Spleen (tissue), 11 donors: ENCODE measurements around the gene LYRM7. TPM values are rescaled to one million over a fixed set of nuclear protein-coding genes. Genes with fewer than 3 reads are reported as not detected.

Experiments
- DNase-seq: peaks from one replicate; pipeline ENCODE4 v3.0.0-alpha.2; 2020
- H3K27ac ChIP-seq, 8 donors: fragments of 200-600 bp; sonication (generic) in 7 of 8; 1 replicate in 4 of 8; 2 replicates in 4 of 8; pipeline versions ENCODE4 v1.5.0 to v1.8.0; 2016 to 2021; ENCODE audit warnings: inconsistent platforms in 4 of 8, mild to moderate bottlenecking in 4 of 8, moderate library complexity in 1 of 8
- H3K27me3 ChIP-seq, 7 donors: fragments of 200-600 bp; sonication (generic) in 6 of 7; replicated peaks in 1 of 7; 1 replicate in 4 of 7; 2 replicates in 3 of 7; pipeline versions ENCODE4 v1.5.0 to v1.8.0; 2016 to 2021; ENCODE audit warnings: inconsistent platforms in 3 of 7, mild to moderate bottlenecking in 1 of 7
- H3K36me3 ChIP-seq, 6 donors: fragments of 200-600 bp; sonication (generic) in 5 of 6; 1 replicate in 4 of 6; 2 replicates in 2 of 6; pipeline versions ENCODE4 v1.5.0 to v1.8.0; 2016 to 2021; ENCODE audit warnings: inconsistent platforms in 2 of 6
- H3K4me1 ChIP-seq, 6 donors: fragments of 200-600 bp; sonication (generic) in 5 of 6; 1 replicate in 3 of 6; 2 replicates in 3 of 6; pipeline versions ENCODE4 v1.5.0 to v1.8.0; 2016 to 2021; ENCODE audit warnings: inconsistent platforms in 3 of 6
- H3K4me3 ChIP-seq, 8 donors: fragments of 200-600 bp; sonication (generic) in 7 of 8; 1 replicate in 4 of 8; 2 replicates in 4 of 8; pipeline versions ENCODE4 v1.5.0 to v1.8.0; 2016 to 2021; ENCODE audit warnings: inconsistent platforms in 4 of 8, mild to moderate bottlenecking in 4 of 8, moderate library complexity in 2 of 8
- H3K9me3 ChIP-seq, 8 donors: fragments of 200-600 bp; sonication (generic) in 7 of 8; 1 replicate in 4 of 8; 2 replicates in 4 of 8; pipeline versions ENCODE4 v1.5.0 to v1.8.0; 2016 to 2021; ENCODE audit warnings: inconsistent platforms in 4 of 8
- POLR2A ChIP-seq, 3 donors: fragments of 450-650 bp; IDR thresholded peaks; one replicate each; pipeline ENCODE4 v1.5.1; 2017; ENCODE audit warnings: antibody characterized with exemption in 3 of 3, mild to moderate bottlenecking in 1 of 3
- POLR2AphosphoS5 ChIP-seq, 3 donors: sonication (generic); formaldehyde crosslinking; IDR thresholded peaks; one replicate each; pipeline ENCODE4 v1.5.1; 2017; ENCODE audit warnings: antibody characterized with exemption in 3 of 3
- WGBS, 5 donors: extraction: QIAGEN DNeasy Blood & Tissue Kit in 3 of 5; methylation state at CpG; one replicate each; pipeline versions ENCODE4 v1.1.5 to v1.1.7; 2013 to 2018; 5-methylcytosine and 5-hydroxymethylcytosine counted together
- intact Hi-C: fragments of 100-400 bp; cut with DNase I; formaldehyde crosslinking; loops from one replicate; pipeline ENCODE4 v1.15.0; 2023; ENCODE audit warnings: low total_unique reads
- polyA plus RNA-seq, 3 donors: library from polyadenylated mRNA; stranded (reverse); fragments of 200-250 nt; gene quantifications; one replicate each; pipeline ENCODE4 v1.2.1, GENCODE V29; 2013
- total RNA-seq, 7 donors: library from RNA; depleted of rRNA in 3 of 7; stranded (reverse); fragments of >200 nt in 3 of 7; fragmentation: NEBNext Ultra II Directional in 4 of 7; extraction: Animal tissue kit (Norgen Biotek cat#: 25700) in 4 of 7; gene quantifications; one replicate each; pipeline versions ENCODE4 v1.1.0 to v1.2.1, GENCODE V29; 2016 to 2021
- TF ChIP-seq, protein P1 (sequence below), 11 experiments: fragments of 200-600 bp in 7 of 11; fragments of 450-650 bp in 4 of 11; sonication (generic) in 4 of 11; IDR thresholded peaks in 8 of 11; conservative IDR thresholded peaks in 3 of 11; 1 replicate in 7 of 11; 2 replicates in 4 of 11; pipeline versions ENCODE4 v1.4.0 to v1.8.0; 2016 to 2021; ENCODE audit warnings: antibody characterized with exemption in 11 of 11, inconsistent platforms in 4 of 11, mild to moderate bottlenecking in 1 of 11
- donor health status: healthy with polysubstance abuse.
- donor health status: DM: no; HTN: no; CAD: no; lungs with moderate emphysema.
- donor health status: DM: no; HTN: no; CAD: no.
- donor health status: Bipolar disorder and iron deficiency.
- donor health status: healthy.
- donor health status: DM: no; HTN: no; CAD: no.
- donor health status: DM: yes; HTN: yes; CAD: no.

LYRM7 gene
- total and polyA plus RNA-seq, 10 donors: 3.2 to 13.3 (median 9.0) TPM

DNA sequence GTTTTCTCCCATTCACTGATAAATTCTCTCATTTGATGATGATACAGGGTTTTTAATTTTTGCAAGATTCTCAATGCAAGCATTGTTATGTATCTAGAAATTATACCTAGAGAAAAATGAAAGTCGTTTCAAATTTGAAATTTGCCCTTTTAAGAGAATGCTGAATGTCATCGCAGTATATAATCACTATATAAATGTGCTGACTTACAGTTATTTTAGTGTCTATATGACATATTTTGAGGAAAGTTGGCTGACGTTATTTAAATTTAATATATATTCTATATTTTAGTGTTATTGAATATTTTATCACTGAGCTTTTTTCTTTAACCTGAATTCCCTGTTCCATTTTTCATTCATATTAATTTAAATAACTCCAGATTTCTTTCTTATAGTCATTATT lies 29.8 kb downstream of the LYRM7 start:
- no peak overlapping the region for H3K4me3 ChIP-seq

DNA sequence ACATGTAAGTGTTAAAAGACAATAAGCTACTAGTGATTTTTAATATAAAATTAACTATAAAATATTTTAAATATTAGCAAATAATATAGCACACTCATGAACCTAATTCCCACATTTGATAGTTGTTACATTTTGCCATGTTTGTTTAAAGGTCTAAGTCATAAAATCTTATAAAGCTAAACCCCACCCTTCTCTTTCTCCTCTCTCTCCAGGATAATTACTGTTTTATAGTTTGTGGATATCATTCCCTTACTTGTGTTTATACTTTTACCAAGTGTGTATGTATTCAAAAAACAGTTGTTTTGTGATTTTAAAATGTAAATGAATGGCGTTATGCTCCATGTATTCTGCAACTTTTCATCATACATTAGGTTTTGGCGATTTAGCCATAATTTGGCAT lies 34.2 kb downstream of the LYRM7 start:
- 94 to 98% (median 95%) methylated on average over 2 of the region's 2 CpGs for WGBS, 5 donors
- no peaks in the 10 kb centered on the region for H3K27me3 ChIP-seq
- H3K36me3 ChIP-seq: peaks cover 0 to 11% (median 3%) of the 10 kb centered on the region in 6 donors
- H3K4me1 ChIP-seq: peaks cover 0 to 33% (median 12%) of the 10 kb centered on the region in 6 donors
- intact Hi-C loops: no loop called here
- H3K27ac ChIP-seq: no peak overlapping the region
- H3K9me3 ChIP-seq: no peaks in the 10 kb centered on the region
- no peak for DNase-seq
- TF ChIP-seq POLR2A (IDR thresholded peaks at IDR 0.05): no peak
- TF ChIP-seq, protein P1, sequence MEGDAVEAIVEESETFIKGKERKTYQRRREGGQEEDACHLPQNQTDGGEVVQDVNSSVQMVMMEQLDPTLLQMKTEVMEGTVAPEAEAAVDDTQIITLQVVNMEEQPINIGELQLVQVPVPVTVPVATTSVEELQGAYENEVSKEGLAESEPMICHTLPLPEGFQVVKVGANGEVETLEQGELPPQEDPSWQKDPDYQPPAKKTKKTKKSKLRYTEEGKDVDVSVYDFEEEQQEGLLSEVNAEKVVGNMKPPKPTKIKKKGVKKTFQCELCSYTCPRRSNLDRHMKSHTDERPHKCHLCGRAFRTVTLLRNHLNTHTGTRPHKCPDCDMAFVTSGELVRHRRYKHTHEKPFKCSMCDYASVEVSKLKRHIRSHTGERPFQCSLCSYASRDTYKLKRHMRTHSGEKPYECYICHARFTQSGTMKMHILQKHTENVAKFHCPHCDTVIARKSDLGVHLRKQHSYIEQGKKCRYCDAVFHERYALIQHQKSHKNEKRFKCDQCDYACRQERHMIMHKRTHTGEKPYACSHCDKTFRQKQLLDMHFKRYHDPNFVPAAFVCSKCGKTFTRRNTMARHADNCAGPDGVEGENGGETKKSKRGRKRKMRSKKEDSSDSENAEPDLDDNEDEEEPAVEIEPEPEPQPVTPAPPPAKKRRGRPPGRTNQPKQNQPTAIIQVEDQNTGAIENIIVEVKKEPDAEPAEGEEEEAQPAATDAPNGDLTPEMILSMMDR (IDR thresholded peaks at IDR 0.05 in 8 of 11, conservative IDR thresholded peaks at IDR 0.05 in 3 of 11): no peak
- no peak for TF ChIP-seq POLR2AphosphoS5 (IDR thresholded peaks at IDR 0.05)
- H3K4me3 ChIP-seq: no peak overlapping the region

More for the DNA sequence above, 29.8 kb downstream of the LYRM7 start:
- intact Hi-C loops: no loop called here
- H3K36me3 ChIP-seq: peaks cover 0 to 16% (median 5%) of the 10 kb centered on the region in 6 donors
- no peaks in the 10 kb centered on the region for H3K4me1 ChIP-seq
- no peak for TF ChIP-seq POLR2AphosphoS5 (IDR thresholded peaks at IDR 0.05)
- no peak for TF ChIP-seq POLR2A (IDR thresholded peaks at IDR 0.05)
- TF ChIP-seq, protein P1 (IDR thresholded peaks at IDR 0.05 in 8 of 11, conservative IDR thresholded peaks at IDR 0.05 in 3 of 11): no peak
- no peak overlapping the region for H3K27ac ChIP-seq
- no peaks in the 10 kb centered on the region for H3K9me3 ChIP-seq
- H3K27me3 ChIP-seq: no peaks in the 10 kb centered on the region
- no peak for DNase-seq
- 92 to 99% (median 95%) methylated on average over 3 of the region's 3 CpGs for WGBS, 5 donors

DNA sequence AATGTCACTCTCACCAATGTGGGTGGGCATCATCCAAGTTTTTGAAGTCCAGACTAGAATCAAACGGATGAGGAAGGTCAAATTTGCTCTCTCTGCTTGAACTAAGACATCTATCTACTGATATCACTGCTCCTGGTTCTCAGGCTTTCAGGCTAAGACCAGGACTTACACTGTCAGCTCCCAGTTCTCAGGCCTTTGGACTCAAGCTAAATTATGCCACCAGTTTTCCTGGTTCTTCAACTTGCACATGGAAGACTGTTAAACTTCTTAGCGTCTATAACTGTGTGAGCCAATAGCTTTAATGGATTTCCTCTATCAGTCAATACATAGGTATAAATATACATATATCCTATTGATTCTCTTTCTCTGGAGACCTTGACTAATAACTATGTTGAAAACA lies 35.3 kb downstream of the LYRM7 start:
- 93 to 99% (median 97%) methylated on average over 2 of the region's 2 CpGs for WGBS, 5 donors
- Histone ChIP-seq H3K4me3 (no peak overlapping the region), H3K27me3 (no peaks in the 10 kb centered on the region), H3K9me3 (no peaks in the 10 kb centered on the region), H3K36me3 (peaks cover 0 to 7% (median 0%) of the 10 kb centered on the region in 6 donors), H3K4me1 (peaks cover 0 to 44% (median 19%) of the 10 kb centered on the region in 6 donors), H3K27ac (no peak overlapping the region)
- DNase-seq: no peak
- intact Hi-C loops: no loop called here
- TF ChIP-seq, protein P1 (IDR thresholded peaks at IDR 0.05 in 8 of 11, conservative IDR thresholded peaks at IDR 0.05 in 3 of 11): no peak
- no peak for TF ChIP-seq POLR2A (IDR thresholded peaks at IDR 0.05)
- no peak for TF ChIP-seq POLR2AphosphoS5 (IDR thresholded peaks at IDR 0.05)

DNA sequence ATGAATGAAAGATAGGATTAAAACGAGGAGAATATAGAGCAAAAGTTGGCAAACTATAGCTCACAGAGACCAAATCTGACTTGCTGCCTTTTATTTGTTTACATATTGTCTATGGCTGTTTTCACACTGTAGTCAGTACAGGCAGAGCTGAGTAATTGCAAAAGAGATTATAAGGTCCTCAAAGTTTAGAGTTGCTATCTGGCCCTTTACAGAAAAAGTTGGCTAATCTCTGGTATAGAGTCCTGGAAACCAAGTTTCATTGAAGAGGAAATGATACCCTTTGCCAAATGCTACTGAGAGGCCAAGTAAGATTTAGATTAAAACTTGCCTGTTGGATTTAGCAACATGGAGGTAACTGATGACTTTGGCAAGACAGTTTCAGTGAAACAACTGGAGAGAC lies 36.0 kb downstream of the LYRM7 start:
- Histone ChIP-seq H3K36me3 (peaks cover 0 to 5% (median 0%) of the 10 kb centered on the region in 6 donors), H3K4me3 (no peak overlapping the region), H3K27me3 (no peaks in the 10 kb centered on the region), H3K27ac (no peak overlapping the region), H3K4me1 (peaks cover 0 to 51% (median 19%) of the 10 kb centered on the region in 6 donors), H3K9me3 (no peaks in the 10 kb centered on the region)
- WGBS, 5 donors: 70 to 97% (median 84%) methylated on average over 1 of the region's 1 CpG
- intact Hi-C loops: no loop called here
- TF ChIP-seq POLR2A (IDR thresholded peaks at IDR 0.05) (no peak), POLR2AphosphoS5 (IDR thresholded peaks at IDR 0.05) (no peak)
- TF ChIP-seq, protein P1 (IDR thresholded peaks at IDR 0.05 in 8 of 11, conservative IDR thresholded peaks at IDR 0.05 in 3 of 11): no peak
- no peak for DNase-seq
